Astrocyte (in vitro differentiated cells and primary cell): ENCODE data around the gene AGBL5. TPM values are rescaled to one million over a fixed set of nuclear protein-coding genes. Genes with fewer than 3 reads are reported as not detected.

Experiments used
- DNase-seq: peaks from one replicate; pipeline ENCODE4 v3.0.0-alpha.2; 2010; ENCODE audit warnings: low read depth
- FAIRE-seq: peaks from 2 replicates; lab custom pipeline; 2011; peaks lifted over from hg19 to GRCh38; lab: Jason Lieb, UNC
- H2AFZ ChIP-seq: 2 replicates; pipeline ENCODE4 v1.6.0; 2012; ENCODE audit warnings: low read depth, low read length, inconsistent platforms
- H3K27ac ChIP-seq: 2 replicates; pipeline ENCODE4 v1.5.1; 2011; ENCODE audit warnings: low read depth, low read length, inconsistent platforms
- H3K27me3 ChIP-seq: 2 replicates; pipeline ENCODE4 v1.6.0; 2011; ENCODE audit warnings: low read length, inconsistent platforms; ENCODE audit not compliant: insufficient read depth
- H3K36me3 ChIP-seq: 2 replicates; pipeline ENCODE4 v1.5.1; 2011; ENCODE audit warnings: low read length, inconsistent platforms; ENCODE audit not compliant: insufficient read depth
- H3K4me1 ChIP-seq: 2 replicates; pipeline ENCODE4 v1.5.1; 2011; ENCODE audit warnings: low read length, inconsistent platforms; ENCODE audit not compliant: insufficient read depth
- H3K4me2 ChIP-seq: 2 replicates; pipeline ENCODE4 v1.6.0; 2012; ENCODE audit warnings: low read length, inconsistent platforms
- H3K4me3 ChIP-seq: 2 replicates; pipeline ENCODE4 v1.5.1; 2011; ENCODE audit warnings: low read depth, mild to moderate bottlenecking, low read length, inconsistent platforms; ENCODE audit not compliant: insufficient read depth
- H3K79me2 ChIP-seq: 2 replicates; pipeline ENCODE4 v1.6.0; 2012; ENCODE audit warnings: mild to moderate bottlenecking, low read length, inconsistent platforms; ENCODE audit not compliant: insufficient read depth
- H3K9ac ChIP-seq: 2 replicates; pipeline ENCODE4 v1.6.0; 2012; ENCODE audit warnings: mild to moderate bottlenecking, low read length, inconsistent platforms
- H3K9me3 ChIP-seq: 2 replicates; pipeline ENCODE4 v1.5.1; 2012; ENCODE audit warnings: low read depth, mild to moderate bottlenecking, low read length, inconsistent platforms; ENCODE audit not compliant: insufficient read depth
- H4K20me1 ChIP-seq: 2 replicates; pipeline ENCODE4 v1.6.0; 2012; ENCODE audit warnings: low read length, inconsistent platforms; ENCODE audit not compliant: insufficient read depth
- H3K27ac Mint-ChIP-seq: one replicate; pipeline ENCODE4 v1.8.0; 2021; ENCODE audit warnings: mild to moderate bottlenecking, mixed read lengths; ENCODE audit not compliant: unreplicated experiment
- H3K27me3 Mint-ChIP-seq: one replicate; pipeline ENCODE4 v1.8.0; 2021; ENCODE audit warnings: low read depth, mixed read lengths; ENCODE audit not compliant: unreplicated experiment
- H3K36me3 Mint-ChIP-seq: one replicate; pipeline ENCODE4 v1.8.0; 2021; ENCODE audit warnings: low read depth, mixed read lengths; ENCODE audit not compliant: unreplicated experiment
- H3K4me1 Mint-ChIP-seq: one replicate; pipeline ENCODE4 v1.8.0; 2021; ENCODE audit warnings: low read depth, mixed read lengths; ENCODE audit not compliant: unreplicated experiment
- H3K4me3 Mint-ChIP-seq: one replicate; pipeline ENCODE4 v1.8.0; 2021; ENCODE audit warnings: mild to moderate bottlenecking, moderate library complexity, mixed read lengths; ENCODE audit not compliant: unreplicated experiment
- H3K9me3 Mint-ChIP-seq: one replicate; pipeline ENCODE4 v1.8.0; 2021; ENCODE audit warnings: mild to moderate bottlenecking, mixed read lengths; ENCODE audit not compliant: unreplicated experiment
- EZH2 ChIP-seq: IDR thresholded peaks from 2 replicates; pipeline ENCODE4 v1.6.1; 2012; ENCODE audit warnings: mild to moderate bottlenecking, low read length, inconsistent platforms; ENCODE audit not compliant: insufficient read depth
- total RNA-seq: library from RNA; stranded (reverse); gene quantifications from 2 replicates; pipeline ENCODE4 v1.2.1, GENCODE V29; 2021
- TF ChIP-seq, protein P1 (sequence below): IDR thresholded peaks from 2 replicates; pipeline ENCODE4 v1.5.1; 2011; ENCODE audit warnings: low read depth, mild to moderate bottlenecking, inconsistent platforms, low read length, moderate library complexity; ENCODE audit not compliant: insufficient read depth

Gene AGBL5
- total RNA-seq, 1 donor from 2014 or later, result 20.7 TPM

DNA sequence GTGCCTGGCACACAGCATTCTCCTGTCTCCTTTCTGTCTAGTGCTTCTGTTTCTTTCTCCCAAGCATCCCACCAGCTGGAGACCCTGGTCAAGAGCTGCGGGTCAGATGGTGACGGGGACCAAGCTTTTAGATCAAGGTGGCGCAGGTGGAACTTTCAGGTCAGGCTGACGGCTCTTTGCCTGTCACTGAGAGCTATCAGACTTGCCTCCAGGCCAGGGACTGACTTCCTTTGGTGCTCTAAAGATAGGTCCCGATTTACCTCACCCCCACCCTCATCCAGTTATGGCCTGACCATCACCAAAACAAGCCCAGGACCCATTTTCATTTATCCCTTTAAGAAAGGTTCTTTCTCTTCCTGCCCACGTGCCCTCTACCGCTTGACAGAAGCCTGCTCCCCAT, 25.8 kb downstream of the AGBL5 start:
- Mint-ChIP-seq H3K4me1 (peaks cover 22% of the 10 kb centered on the region), H3K27ac (peak overlapping the region; percentile 80)
- H2AFZ ChIP-seq, result no peak overlapping the region

DNA sequence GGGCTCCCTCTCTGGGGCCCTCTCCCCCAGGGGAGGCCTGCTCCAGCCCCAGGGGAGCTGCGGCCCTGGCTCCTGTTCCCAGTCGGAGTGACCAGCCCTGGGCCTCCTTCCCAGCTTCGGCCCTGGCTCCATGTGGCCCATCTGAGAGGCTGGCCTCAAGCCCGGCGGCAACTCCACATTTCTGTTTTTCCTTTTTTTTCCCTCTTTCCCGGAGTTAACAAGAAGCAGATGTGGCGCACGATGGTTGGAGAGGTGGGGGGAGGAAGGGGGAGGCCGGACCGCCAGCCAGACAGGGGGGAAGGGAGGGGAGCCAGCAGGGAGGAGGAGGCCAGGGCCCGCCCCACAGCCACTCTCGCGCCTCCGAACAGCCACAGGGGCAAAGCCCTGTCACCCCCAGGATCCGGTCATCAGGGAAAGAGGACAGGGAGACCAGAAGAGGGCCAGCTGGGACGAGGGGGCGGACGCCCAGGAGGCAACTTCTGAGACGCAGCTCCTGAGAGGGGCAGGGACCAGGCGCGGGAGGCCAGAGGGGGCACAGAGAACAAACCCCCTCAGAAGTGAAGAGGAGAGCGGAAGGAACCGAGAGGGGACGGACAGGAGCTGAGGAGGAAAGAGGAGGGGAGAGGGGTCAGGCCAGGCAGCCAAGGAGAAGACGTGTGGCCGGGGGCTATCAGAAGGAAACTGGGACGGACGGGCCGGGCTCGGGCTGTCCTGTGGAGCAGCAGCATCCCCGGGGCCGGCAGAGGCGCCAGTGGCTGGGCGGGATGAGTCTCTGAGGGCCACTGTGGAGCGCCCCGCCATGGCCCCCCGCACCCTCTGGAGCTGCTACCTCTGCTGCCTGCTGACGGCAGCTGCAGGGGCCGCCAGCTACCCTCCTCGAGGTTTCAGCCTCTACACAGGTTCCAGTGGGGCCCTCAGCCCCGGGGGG, 27.1 kb downstream of the AGBL5 start, which contains the start of gene EMILIN1:
Gene EMILIN1, plus strand, starts transcription at position 349 of the 928 bp plus-strand sequence. Its CDS starts 451 bp downstream, at position 800.
- Histone ChIP-seq H3K79me2 (peaks cover 22% of the 10 kb centered on the region), H3K4me2 (peak within 1 kb of the TSS; percentile 92), H3K4me1 (peaks cover 51% of the 10 kb centered on the region), H3K9ac (peak within 1 kb of the TSS; percentile 88), H3K9me3 (no peaks in the 10 kb centered on the region), H3K36me3 (peaks cover 2% of the 10 kb centered on the region), H3K27ac (peak within 1 kb of the TSS; percentile 76), H2AFZ (peak within 1 kb of the TSS; percentile 85), H3K27me3 (no peaks in the 10 kb centered on the region), H3K4me3 (peak within 1 kb of the TSS; percentile 63), H4K20me1 (peaks cover 8% of the 10 kb centered on the region)
- TF ChIP-seq, protein P1, sequence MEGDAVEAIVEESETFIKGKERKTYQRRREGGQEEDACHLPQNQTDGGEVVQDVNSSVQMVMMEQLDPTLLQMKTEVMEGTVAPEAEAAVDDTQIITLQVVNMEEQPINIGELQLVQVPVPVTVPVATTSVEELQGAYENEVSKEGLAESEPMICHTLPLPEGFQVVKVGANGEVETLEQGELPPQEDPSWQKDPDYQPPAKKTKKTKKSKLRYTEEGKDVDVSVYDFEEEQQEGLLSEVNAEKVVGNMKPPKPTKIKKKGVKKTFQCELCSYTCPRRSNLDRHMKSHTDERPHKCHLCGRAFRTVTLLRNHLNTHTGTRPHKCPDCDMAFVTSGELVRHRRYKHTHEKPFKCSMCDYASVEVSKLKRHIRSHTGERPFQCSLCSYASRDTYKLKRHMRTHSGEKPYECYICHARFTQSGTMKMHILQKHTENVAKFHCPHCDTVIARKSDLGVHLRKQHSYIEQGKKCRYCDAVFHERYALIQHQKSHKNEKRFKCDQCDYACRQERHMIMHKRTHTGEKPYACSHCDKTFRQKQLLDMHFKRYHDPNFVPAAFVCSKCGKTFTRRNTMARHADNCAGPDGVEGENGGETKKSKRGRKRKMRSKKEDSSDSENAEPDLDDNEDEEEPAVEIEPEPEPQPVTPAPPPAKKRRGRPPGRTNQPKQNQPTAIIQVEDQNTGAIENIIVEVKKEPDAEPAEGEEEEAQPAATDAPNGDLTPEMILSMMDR, result no peak
- TF ChIP-seq EZH2, result no peak
- Mint-ChIP-seq H3K9me3 (no peaks in the 10 kb centered on the region), H3K36me3 (peaks cover 1% of the 10 kb centered on the region), H3K4me3 (peak within 1 kb of the TSS; percentile 46), H3K27me3 (peaks cover 4% of the 10 kb centered on the region), H3K4me1 (peaks cover 19% of the 10 kb centered on the region), H3K27ac (no peak within 1 kb of the TSS)
- FAIRE-seq (no peak), DNase-seq (peak; percentile 90)

More for the DNA sequence above, 25.8 kb downstream of the AGBL5 start:
- Histone ChIP-seq H3K27ac (no peak overlapping the region), H3K4me1 (peaks cover 61% of the 10 kb centered on the region), H3K4me3 (no peak overlapping the region), H3K9me3 (no peaks in the 10 kb centered on the region), H4K20me1 (peaks cover 8% of the 10 kb centered on the region), H3K27me3 (no peaks in the 10 kb centered on the region), H3K79me2 (peaks cover 22% of the 10 kb centered on the region), H3K9ac (no peak overlapping the region), H3K36me3 (no peaks in the 10 kb centered on the region), H3K4me2 (no peak overlapping the region)
- no peak for TF ChIP-seq EZH2
- TF ChIP-seq, protein P1, result no peak
- Mint-ChIP-seq H3K27me3 (peaks cover 4% of the 10 kb centered on the region), H3K9me3 (no peaks in the 10 kb centered on the region), H3K4me3 (no peak overlapping the region), H3K36me3 (peaks cover 1% of the 10 kb centered on the region)
- FAIRE-seq (no peak), DNase-seq (no peak)
